Thyroid gland (tissue), 4 donors: Measurements from ENCODE around the gene PRKCE.

Experiments
- CTCF ChIP-seq, 6 experiments: fragments of 200-600 bp in 3 of 6; fragments of 450-650 bp in 3 of 6; sonication (generic) in 3 of 6; IDR thresholded peaks; one replicate each; pipeline ENCODE4 v1.5.1; 2016 to 2019; ENCODE audit warnings: antibody characterized with exemption in 6 of 6, mild to moderate bottlenecking in 2 of 6, inconsistent platforms in 1 of 6, moderate library complexity in 1 of 6
- POLR2A ChIP-seq, 2 donors: fragments of 450-650 bp; IDR thresholded peaks; one replicate each; pipeline ENCODE4 v1.6.1; 2017; ENCODE audit warnings: antibody characterized with exemption in 2 of 2, mild to moderate bottlenecking in 2 of 2, moderate library complexity in 1 of 2

GRCh38 chr2:46179037-46179621 is 527.7 kb downstream of the PRKCE start:
- TF ChIP-seq CTCF (IDR thresholded peaks at IDR 0.05) (no peak), POLR2A (IDR thresholded peaks at IDR 0.05) (no peak)
